DMS 273 treated with DMSO at 0.1 percent for 48 hours (cell line): ENCODE measurements around the gene SCN8A.

Source experiments
- DNase-seq: peaks from one replicate; lab custom pipeline; 2025; lab: John Stamatoyannopoulos, UW

Gene SCN8A

DNA sequence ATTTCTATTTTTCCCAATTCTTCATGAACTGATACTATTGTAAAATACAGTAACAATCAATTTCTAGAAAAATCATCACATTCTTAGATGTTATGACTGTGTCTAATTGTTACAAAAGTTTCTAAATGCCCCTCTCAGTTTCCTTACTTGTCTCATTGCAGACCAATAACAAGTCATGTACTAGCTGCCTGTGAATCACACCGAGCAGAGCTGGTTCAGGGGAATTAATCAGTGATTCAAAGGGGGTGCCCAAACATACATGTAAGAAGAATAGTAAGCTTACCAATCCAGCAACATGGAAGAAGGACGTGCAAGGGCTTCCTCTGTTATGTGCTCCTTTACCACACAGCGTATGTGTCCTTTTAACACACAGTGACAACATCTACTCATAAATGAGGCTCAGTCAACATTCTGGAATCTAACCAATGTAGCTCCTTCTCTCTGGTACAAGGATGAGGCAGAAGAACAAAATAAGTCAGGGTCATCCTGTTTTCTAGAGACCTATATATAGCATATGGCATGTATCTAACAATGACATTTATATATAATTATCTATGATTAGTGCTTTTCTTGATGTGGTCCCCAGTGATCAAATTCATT lies 126.4 kb downstream of the SCN8A start:
- no peak for DNase-seq

DNA sequence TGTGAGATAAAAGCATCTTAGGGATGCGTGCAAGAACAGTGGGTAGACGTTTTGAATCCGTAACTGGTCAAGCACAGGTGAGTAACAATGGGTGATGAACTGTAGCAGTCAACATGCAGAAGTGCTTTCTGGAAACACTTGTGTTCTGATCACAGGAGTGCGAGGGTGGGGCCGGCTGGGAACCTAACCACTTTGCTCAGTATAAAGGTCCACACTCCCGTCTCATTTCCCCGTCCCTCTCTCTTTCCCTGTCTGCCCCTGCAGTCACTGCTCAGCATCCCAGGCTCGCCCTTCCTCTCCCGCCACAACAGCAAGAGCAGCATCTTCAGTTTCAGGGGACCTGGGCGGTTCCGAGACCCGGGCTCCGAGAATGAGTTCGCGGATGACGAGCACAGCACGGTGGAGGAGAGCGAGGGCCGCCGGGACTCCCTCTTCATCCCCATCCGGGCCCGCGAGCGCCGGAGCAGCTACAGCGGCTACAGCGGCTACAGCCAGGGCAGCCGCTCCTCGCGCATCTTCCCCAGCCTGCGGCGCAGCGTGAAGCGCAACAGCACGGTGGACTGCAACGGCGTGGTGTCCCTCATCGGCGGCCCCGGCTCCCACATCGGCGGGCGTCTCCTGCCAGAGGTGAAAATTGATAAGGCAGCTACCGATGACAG lies 130.4 kb downstream of the SCN8A start:
- no peak for DNase-seq

DNA sequence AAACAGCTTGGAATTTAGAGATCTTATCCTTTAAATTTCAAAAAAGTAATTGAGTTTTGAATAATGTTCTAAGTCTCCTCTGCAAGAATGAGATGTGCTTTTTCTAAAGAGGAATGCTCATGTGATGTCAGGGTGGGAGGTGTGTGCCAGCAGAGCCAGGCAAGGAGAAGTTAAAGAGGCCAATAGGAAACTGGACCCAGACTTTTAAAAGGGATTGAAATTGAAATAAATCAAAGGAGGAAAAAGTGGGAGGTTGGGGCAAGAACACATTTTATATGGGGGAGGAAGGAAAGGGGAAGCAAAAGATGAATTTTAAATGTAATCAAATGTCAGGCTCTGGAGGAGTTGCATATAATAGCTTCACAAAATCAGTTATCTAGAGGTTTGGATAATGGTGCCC lies 131.4 kb downstream of the SCN8A start:
- DNase-seq, result no peak

DNA sequence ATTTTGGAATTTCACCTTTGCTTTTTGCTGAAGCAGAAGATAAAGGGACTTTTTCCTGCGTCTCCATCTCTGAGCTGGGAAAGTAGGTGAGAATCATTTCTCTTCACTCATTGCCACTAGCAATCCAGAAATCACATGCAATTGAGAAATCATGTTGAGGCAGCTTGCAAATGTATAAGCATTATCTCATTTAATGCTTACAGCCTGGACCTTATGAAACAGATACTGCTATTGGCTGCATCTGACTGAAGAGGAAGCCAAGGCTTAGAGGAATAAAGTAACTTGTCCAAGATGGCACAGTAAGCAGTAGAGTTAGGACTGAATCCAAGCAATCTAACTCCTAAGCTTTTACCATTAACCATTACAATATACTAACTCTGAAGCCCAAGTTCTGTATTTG lies 135.1 kb downstream of the SCN8A start:
- DNase-seq, result no peak

DNA sequence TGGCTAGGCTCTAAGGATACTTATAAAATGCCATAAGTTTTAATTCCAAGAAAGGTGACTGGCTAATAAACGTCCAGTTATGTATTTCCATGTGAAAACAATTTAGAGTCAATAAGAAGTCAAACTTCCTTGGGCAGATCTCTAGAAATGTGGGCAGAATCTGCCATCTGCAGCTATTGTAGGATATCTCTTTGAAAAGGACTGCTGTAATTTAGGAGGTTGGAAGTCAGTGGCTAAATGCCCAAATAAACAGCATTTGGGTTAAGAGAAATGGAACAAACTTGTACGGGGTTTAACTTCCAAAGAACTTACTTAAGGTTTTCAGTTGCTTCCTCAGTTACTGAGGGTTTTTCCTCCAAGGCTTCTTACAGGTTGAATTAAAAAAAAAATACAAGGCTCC lies 135.9 kb downstream of the SCN8A start:
- DNase-seq, result no peak

DNA sequence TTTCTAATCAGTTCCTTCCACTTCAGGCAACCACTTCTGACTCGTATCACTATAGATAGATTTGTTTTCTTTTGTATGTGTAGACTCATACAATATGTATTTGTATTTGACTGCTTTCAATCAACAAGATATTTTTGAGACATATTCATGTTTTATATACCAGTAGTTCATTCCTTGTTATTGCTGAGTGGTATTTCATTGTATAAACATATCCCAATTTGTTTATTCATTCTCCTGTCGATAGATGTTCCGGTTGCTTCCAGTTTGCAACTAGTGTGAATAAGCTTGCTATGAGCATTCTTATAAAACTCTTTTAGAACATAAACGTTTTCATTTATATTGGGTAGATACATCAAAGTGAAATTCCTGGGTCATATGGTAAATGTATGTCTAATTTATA lies 138.3 kb downstream of the SCN8A start:
- no peak for DNase-seq

DNA sequence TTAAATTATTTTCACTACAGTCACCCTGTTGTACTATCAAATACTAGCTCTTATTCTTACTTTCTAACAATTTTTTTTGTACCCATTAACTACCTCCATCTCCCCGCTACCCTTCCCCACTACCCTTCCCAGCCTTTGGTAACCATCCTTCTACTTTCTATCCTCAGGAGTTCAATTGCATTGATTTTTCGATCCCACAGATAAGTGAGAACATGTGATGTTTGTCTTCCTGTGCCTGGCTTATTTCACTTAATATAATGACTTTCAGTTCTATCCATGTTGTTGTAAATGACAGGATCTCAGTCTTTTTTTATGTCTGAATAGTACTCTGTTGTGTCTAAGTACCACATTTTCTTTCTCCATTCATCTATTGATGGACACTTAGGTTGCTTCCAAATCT lies 139.7 kb downstream of the SCN8A start:
- no peak for DNase-seq

DNA sequence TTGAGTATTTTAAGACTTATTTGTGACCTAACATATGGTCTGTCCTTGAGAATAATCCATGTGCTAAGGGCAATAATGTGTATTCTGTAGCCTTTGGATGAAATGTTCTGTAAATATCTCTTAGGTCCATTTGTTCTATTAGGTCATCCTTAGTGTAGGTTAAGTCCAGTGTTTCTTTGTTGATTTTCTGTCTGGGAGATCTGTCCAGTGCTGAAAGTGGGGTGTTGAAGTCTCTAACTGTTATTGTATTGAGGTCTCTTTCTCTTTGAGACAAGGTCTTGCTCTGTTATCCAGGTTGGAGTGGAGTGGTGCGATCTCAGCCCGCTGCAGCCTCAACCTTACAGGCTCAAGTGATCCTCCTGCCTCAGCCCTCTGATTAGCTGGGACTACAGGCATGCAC lies 149.5 kb downstream of the SCN8A start:
- DNase-seq, result no peak

DNA sequence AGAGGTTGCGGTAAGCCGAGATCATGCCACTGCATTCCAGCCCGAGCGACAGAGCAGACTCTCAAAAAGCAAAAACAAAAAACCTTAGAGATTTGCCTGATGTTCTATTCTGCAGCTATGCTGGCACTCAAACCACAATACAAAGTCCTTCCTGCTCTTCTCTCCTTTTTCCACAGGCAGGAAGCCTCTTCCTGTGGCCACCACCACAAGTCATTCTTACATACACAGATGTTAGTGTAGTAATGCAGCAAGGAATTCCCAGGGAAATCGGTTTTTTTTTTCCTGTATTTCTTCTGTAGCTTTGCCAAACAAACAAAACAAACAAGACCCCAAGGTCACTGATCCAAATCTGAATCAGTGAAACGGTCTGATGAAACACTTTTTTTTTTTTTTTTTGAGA lies 153.2 kb downstream of the SCN8A start:
- DNase-seq, result no peak

DNA sequence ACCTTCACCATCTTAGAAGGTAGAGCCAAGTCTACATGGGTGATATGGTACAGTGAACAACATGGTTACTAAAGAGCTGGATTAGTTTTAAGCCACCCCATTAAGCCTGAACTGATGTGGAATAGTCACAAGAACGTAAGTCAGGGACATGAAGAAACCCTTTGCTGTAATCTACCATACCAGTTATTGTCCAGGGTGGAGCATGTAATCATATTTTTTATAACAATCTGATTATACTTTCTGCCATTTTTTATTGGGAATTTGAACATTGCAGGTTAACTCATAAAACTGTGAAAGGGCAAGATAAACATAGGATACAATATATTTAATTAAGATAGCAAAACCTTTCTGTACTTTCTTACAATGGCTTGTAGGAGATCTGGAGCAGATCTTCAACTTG lies 153.9 kb downstream of the SCN8A start:
- DNase-seq, result no peak

DNA sequence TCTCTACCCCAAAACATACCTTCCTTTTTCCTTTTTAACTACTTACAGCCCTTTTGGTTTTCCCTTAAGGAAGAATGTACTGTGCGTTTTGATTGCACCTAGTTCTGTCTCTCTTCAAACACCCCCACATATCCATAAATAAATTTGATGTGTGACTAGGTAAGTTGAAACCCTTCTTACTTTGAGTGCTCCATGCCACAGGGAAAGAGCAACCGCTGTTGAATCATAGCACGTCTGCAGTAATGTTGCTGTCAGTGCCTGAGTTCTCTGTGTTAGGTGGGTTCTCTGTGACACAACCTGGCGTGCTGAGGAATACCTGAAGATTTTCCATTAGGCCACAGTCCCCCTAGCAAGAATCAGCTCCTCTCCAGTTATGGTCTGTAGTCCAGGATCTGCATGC lies 155.4 kb downstream of the SCN8A start:
- no peak for DNase-seq

DNA sequence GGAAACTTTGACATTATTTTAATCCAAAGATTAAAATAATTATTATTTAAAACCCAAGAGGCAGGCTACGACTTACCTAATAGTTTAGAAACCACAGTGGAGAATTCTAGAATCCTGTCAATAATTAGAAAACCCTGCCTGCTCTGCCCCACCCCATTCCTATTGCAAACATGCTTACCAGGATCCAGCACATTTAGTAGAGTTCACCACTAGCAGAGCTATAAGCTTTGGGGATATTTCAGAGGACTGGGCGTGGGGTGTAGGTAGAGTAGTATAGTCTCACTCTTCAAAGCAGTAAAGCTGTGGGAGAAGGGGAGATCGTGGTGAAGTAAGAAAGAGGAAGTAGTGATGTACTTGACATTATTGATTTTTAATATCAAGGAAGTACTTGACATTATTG lies 157.2 kb downstream of the SCN8A start:
- DNase-seq, result no peak

DNA sequence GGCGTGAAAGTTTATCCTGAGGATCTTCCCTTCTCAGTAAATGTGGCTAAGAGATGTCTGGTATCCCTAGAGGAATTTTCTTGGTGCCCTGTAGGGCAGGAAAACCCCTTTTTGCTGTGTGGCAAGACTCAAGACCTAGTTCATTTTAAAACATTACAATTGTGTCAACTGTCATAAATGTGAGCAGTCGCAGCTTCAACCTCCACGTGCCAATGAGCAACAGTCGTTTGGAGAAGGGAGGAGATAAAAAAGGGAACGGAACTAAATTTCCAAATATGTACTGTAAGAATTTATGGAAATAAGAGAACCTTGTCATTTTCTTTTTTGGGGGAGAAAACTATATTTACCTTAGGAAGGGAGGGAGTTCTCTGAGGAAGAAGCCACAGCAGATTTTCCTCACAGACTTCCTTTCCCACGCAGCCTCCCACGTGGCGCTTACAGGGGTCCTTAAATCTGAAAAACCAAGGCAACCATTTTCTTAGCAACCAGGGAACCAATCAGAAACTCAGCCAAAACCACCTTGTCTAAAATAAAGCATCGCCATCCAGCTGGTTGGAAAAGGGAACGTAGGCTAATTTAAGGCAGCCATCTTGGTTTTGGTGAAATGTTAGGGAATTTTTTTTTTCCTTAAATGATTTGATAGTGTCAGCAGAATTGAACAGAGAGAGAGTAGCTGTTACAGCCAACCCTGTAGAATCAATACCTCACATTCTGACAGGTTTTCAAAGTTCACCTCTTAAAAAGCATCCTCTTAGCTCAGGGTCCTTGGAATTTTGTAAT lies 158.4 kb downstream of the SCN8A start:
- DNase-seq, result no peak

DNA sequence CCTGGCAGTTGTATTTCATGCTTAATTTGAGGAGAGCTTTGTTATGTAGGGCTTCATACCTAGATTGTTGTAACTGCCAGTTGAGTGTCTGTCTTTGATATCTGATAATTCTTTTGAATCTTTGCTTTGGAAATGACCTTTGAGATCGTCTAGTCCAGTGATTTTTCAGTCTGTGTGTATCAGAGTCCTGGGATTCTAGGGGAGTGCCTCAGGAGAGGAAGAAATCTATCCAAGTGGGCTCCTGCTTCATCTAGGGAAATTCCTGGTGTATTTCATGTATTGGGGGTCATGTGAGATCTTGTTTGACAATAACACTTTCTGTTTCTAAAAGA lies 158.9 kb downstream of the SCN8A start:
- DNase-seq, result no peak

DNA sequence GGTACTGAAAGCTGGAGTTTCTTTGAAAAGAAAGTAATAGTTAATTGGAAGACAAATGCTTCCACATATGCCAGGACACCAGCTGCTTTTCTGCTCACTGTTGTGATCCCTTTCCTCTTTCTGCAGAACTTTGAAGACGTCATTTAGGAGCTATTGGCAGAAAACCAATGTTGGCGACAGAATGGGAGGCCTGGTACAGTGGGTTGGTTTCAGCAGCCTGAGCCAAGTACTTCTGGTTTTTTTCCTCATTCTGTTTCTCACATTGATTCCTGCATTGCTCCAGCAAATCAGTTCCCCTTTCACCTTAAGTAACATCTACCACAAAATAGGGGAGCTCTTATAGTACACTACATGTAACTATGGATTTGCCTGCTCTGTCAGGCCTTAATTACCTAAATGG lies 160.6 kb downstream of the SCN8A start:
- DNase-seq, result no peak

DNA sequence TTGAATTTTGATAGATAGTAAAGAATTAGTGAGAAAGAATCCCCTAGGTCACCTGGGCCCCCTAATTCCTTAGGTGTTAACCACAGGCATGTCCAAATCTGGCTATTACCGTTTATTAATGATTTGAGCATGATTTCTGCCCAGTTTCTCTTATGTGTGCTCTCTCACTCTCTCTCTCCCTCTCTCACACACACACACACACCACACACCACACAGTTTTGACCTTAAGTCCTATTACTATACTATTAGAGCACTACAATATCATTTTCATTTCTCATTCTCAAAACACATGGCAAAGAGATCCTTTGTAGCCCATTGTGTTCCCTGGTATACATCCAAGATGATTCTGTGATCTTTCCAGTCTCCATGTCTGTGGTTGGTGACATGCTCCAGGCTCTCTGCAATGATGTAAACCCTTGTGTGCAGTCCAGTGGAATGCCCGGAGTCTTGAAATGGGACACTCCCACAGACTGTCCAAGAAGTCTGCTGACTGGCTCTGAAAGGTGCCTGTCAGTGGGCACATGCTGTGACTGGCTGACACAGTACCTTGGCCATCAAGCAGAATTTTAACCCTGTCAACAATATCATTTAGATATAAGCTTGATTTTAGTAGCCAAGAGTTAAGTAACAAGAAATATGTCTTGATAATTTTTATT lies 161.3 kb downstream of the SCN8A start:
- no peak for DNase-seq

DNA sequence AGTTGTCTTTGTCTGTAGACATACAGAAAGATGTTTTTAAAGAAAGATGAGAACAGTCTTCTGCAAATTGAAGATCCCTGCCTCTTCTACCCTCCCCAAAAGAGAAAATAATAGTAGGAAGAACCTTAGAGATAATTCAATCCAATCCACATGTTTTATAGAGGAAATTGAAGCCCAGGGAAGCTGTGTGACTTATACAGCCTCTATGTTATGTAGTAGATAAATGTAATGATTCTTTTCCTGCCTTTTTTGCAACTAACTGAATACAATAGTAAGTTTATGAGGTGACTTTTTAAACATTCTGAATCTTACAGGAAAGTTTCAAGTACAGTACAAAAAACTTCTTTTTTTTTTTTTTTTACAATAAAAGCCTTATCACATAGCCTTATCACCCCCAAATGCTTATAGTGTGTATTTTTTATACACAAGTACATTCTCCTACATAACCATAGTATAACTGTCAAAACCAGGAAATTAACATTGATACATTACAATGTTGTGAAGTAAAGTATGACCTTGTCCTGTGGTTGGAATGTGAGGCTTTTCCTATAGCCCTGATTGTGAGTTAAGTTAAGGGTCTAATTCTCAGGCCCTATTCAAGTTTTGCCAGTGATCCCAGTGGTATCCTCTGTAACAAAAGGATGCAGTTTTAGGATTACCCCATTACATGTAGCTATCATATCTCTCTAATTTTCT lies 163.1 kb downstream of the SCN8A start:
- DNase-seq, result no peak

DNA sequence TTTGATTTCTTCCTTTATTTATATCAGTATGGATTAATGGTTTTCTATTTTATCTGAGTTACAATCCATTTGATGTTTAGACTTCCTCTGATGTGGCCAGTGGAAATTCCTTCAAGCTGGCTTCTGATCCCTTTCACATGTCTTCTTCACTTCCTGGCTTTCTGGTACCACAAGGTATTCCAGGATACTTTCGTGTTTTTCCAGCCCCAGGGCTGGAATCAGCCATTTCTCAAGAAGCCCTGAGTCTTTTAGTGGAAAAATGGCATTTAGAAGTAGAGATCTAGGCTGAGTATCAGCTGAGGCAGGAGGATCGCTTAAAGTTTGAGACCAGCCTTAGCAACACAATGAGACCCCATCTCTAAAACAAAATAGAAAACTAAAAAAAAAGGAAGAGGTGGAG lies 164.2 kb downstream of the SCN8A start:
- no peak for DNase-seq

DNA sequence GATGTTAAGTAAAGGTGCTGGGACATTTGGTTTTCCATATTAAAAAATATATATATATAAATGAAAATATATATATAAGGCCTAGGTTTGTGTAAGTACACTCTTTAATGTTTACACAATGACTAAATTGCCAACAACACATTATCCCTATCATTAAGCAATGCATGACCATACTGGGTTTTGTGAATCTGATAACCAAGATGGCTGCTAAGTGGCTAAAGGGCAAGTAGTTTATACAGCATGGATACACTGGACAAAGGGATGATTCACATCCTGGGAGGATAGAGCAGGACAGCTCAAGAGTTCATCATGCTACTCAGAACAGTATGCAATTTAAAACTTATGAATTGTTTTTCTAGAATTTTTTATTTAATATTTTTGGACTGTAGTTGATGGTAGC lies 168.1 kb downstream of the SCN8A start:
- DNase-seq, result no peak

DNA sequence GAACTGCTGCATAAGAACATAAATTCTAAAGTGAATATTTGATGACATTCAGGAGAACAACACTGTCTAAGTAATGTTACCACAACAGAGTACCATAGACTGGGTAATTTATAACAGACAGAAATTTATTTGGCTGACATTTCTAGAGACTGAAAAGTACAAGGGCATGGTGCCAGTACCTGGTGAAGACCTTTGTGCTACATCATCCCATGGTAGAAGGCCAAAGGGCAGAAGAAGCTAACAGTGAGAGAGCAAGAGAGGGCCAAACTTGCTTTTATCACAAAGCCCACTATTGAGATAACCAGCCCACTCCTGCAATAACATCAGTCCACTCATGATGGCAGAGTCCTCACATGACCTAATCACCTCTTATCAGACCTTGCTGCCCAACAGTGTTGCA lies 168.7 kb downstream of the SCN8A start:
- no peak for DNase-seq

DNA sequence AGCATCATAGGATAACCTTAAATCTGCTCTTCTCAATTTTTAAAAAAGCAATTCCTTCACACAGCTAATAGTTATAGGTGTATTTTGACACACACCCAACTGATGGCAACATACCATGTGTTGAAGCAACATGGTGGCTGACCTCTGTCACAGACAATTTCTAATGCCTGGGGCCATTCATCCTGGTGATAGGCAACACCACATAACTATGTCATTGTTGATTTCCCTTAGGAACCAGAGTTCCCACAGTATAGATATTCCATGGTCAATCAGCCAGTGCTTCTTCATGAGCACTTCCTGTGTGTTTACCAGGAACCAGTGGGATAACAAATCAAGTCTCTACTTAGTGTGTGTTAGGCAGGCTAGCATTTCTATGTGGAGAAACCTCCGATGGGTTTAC lies 169.2 kb downstream of the SCN8A start:
- no peak for DNase-seq

DNA sequence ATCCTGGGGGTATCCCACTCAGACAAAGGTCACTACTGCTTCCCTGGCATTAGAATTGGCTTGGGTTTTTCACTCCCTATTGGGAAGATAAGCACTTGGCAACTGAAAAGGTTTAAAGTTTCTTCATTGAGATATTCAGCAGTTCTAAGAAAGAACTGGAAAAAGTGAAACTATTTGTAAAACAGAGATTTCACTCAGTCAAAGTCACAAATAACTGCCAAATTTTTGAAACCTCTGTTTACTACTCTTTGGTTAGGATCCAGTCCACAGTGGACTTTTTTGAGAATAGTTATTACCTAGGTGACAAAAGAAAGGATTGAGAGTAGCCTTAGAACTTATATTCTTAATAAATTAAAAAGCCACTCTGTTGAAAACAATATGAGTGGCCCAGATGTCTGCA lies 172.7 kb downstream of the SCN8A start:
- no peak for DNase-seq
